Measurements from ENCODE around the gene MYMK.

Gene MYMK

DNA sequence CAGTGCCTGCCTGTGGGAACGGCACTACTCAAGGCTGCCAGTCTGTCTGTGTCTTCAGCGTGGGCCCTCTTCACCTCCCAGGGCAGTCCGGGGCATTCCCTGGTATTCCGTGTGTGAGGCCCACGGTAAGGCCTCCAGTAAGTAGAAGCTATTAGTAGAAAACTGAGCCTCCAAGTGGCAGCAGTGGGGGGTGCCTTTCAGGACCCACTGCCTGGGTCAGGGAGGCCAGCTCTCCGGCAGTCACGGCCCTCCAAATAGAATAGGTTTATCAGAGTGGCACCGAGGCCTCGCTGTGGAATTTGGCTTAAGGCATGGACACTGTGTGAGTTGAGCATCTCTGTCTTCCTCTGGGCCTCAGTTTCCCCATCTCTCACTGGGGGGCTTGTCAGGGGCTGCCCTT is 32.8 kb upstream of the MYMK start:
- DNase-seq: no peak

DNA sequence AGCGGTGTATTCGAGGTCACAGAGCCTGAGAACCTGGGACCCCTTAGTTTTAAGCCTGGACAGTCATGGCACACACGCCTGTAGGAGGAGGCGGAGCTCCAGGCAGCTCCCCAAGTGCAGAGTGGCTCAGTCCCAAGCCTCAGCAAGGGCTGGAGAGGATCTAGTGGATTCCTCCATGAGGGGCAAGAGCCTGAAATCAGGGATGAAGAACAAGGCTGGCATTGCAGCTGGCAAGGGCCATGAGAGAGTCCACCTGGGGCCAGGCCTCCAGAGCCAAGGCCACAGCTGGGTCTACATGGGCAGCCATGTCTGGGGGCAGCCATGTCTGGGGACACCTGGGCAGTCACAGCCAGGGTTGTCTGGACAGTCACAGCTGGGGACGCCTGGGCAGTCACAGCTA is 31.6 kb upstream of the MYMK start:
- DNase-seq: no peak

DNA sequence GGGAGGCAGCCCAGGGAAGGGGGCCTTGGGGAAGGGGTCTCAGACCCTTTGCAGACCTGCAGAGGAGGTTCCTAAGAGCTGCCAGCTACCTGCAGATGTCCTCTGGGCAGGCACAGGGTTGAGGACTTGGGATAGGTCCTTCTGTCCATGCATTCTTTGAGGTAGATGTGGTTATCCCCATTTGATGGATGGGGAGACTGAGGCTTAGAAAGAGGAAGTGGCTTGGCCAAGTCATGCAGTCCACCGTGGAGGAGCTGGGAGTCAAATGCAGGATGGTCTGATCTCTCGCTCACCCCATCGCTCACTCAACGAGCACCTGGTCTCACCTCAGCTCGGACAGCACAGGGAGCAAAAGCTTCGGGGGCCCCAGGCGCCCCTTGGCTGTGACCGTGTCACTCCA is 30.0 kb upstream of the MYMK start:
- no peak for DNase-seq

DNA sequence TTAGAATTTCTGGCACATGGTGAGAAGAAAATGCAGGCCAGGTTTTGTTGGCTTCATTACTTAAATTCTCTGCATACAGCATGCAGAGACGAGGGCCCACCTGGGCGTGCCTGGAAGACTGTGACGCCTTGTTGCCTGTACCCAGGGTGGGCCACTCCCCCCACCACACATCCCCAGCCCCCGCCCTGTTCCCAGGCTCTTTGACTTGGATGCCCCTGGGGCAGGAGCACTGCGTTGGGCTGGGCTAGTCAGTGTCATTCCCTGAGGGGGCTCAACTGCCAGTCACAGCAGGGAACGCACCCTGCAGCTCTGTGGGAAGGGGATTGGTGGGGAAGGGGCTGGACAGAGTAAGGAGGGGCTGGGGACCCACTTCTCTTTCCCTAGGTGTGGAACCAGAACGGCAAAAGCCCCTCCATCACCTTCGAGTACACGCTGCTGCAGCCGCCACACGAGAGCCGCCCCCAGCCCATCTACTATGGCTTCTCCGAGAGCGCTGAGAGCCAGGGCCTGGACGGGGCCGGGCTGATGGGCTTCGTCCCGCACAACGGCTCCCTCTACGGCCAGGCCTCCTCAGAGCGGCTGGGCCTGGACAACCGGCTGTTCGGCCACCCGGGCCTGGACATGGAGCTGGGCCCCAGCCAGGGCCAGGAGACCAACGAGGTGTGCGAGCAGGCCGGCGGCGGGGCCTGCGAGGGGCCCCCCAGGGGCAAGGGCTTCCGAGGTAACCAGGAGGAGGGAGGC is 29.4 kb upstream of the MYMK start:
- no peak for DNase-seq

DNA sequence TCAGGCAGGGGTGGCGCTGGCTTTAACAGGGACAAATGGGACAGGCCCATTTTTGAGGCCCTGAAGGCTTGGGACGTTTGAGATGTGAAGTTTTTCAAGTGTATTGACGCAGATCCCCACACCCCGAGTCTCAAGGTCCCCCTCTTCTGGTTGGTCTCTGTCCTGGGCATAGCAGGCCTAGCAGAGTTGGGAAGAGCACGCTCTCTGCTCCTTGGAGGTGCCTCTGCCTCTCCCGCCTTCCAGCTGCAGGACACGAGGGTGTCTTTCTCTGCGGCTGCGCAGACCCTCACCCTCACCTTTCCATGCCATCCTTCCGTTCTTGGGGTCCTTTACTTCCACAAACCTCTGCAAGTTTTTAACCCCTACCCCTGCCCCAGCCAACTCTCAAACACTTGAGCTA is 28.4 kb upstream of the MYMK start:
- no peak for DNase-seq

DNA sequence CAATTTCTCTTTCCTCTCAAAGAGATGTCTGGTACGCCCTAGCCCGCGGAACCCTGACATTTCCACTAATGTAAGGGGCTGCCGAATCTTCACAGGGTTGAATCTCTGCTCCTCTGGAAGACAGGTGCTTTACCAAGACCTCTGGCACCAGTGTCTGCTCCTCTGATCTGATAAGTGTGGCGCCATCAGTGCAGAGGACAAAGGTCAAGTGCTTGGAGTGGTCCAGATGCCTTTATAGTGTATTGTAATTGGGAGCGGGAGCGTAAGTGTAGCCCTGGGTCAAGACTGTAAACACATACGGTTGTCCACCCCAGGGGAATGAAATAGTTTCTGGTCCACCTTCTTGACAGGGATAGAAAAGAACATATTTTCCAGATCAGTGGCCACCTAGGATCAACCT is 27.5 kb upstream of the MYMK start:
- DNase-seq: no peak

DNA sequence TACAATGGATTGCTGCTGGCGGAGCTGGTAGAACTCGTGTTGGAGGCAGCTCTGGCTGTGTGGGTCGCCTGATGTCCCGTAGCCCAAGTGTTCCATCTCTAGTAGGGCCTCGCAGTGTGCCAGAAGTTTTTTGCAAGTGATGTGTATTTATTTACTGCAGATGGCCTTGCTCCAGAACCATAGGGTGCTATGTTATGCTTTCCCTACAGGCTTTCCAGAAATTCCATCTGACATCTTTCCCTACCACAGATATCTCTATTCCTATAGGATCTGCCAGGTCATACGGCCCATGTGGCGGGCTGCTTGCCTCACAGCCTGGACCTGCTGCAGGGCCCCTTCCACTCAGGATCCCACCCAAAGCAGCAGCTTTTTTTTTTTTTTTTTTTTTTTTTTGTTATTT is 26.7 kb upstream of the MYMK start:
- DNase-seq: no peak

DNA sequence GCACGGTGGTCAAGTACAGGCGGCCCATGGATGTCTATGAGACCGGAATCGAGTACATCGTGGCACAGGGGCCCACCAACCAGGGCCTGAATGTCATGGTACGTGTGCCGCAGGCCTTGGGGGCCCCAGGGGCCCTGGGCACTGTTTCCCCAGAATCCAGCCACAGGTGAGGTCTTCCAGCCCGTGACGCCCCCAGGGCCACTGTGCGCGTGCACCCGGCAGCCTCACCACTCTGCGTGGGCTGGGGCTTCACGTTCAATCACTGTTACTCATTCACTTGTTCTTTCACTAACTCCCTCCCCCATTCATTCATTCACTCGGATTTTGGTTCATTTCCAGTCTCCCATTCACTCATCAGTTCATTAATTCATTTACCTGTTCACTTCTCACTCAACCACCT is 22.4 kb upstream of the MYMK start:
- no peak for DNase-seq

DNA sequence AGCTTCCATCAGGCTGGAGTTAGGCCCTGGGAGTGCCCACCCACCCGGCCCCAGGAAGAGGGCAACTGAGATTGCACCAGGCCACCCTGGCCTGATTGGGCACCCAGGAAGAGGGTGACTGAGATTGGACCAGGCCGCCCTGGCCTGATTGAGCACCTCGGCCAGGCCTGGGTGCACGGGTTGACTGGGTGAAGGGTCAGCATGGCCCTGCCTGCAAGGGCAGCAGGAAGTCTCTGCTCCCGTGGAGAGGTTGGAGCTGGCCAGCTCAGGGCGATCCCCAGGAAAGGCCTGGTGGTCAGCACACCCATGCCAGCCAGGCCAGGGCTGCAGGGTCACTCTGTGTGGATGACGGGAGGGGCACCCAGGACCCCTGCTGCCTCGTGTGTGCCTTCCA is 21.5 kb upstream of the MYMK start:
- DNase-seq: no peak

DNA sequence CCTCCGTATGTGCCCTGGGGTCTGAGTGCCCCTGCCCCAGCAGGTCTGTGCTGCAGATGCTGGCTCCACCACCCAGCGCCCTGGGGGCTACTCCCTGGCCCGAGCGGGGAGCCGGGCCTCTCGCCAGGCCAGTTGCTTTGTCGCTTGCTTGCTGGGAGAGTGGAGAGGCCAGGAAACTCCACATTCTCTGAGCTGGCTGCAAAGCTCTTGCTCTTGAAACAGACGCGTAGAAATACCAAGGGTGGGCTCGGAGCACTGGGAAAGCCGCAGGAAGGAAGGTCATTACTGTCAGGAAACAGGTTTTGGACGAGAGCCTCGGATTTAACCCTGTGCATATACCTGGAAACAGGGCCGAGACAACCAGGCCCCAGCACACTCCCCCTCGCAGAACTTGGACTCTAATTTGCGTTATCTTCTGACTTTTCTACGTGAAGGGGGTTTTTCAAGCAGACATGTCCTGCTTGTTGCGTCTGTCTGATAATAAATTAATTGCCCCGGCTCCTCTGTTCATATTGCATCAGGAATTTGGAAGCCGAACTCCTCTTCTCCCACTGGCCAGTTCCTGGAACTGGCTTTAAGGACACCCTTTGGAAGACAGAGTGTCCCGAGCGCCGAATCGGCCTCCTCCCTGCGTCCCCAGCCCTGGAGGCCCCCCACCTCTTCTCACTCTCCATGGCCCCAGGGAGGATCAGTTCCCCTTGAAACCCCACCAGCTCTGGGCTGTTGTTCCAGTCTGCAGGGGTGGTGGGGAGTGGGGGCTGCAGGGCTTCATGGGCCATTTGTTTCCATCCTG is 20.9 kb upstream of the MYMK start:
- no peak for DNase-seq

DNA sequence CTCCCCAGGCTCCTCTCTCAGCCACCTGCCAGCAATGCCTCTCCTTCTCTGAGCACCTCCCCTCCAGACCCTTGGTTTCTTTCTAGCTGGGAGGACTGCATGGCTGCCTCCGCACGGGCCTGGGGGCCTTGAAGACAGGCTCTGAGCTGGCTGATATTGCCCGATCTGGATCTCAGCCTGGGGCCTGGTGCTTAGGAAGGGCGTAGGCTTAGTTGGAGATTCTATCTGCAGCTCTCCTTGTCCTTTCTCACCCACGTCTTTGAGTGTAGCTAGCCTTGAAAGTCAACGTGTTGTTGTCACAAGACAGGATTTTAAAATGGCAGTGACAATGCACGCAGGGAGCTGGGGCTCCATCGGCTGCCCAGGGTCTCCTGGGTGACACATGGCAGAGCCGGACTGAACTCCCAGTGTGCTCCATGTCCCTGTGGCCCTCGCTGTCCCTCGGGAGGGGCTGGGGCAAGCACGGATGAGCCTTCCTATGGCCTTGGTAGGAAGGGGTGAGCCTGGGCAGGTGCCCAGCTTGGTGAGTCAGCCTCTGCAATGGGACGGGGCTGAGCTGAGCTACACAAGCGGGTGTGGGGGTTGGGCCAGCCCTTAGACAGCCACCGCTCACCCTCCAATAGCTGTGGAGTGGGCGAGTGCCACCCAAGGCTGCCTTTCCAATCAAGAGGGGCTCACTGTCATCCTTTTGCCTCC is 19.2 kb upstream of the MYMK start:
- DNase-seq: peak; percentile 46

DNA sequence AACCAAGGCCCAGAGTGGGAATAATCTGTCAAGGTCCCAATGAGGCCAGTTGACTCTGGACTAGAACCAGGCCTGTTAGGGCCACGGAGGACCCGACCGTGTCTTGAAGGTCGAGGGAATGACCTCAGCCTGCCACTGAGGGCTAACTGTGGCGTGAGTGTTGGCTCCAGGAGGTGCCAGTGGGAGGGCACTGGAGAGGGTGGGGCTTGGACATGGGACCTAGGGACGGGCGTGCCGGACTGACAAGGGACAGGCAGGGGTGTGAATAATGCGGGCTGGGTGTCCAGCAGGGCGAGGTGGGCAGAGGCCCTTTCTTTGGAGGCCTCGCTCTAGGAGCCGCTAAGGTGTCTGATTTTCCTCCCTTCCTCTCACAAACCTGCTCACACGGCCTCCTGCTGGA is 17.2 kb upstream of the MYMK start:
- DNase-seq: no peak

DNA sequence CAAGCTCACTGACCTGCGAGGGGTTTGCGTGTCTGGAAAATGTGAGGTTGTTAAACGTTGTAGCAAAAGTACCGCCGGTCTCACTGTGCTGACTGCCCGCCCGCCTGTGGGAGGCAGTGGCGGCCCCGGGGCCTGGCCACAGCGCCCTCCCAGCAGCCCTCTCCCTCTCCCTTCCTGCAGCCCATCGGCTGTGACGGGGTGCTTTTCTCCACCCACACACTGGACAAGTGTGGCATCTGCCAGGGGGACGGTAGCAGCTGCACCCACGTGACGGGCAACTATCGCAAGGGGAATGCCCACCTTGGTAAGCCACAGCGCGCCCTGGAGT is 15.9 kb upstream of the MYMK start:
- DNase-seq: no peak

DNA sequence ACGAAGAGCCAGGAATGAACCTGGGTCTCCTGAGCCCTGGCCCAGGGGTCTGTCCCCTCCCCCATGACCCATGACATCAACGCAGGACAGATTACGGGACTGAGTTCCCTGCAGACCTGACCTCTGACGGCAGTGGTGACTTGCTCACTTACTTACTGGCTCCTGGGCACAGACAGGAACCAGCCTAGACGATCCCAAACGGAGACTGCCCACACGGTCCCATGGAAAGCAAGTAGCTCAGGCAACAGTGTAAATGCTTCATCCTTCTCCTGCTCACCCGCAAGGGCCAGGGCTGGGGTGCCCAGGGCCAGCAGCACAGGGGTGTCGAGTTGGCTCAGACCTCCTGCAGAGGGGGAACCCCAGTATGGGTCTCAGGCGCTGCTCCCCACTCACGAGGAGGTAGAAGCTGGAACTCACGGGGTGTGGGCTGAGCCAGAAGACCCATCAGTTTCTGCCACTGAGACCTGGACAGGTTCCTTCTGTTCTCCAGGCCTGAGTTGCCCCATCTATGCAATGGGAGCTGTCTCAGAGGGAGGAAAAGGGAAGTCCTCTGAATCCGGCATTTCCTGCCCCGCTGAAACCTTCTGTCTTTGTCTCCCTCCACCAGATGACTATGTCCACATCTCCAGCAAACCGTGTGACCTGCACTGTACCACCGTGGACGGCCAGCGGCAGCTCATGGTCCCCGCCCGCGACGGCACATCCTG is 15.4 kb upstream of the MYMK start:
- DNase-seq: peak; percentile 48

DNA sequence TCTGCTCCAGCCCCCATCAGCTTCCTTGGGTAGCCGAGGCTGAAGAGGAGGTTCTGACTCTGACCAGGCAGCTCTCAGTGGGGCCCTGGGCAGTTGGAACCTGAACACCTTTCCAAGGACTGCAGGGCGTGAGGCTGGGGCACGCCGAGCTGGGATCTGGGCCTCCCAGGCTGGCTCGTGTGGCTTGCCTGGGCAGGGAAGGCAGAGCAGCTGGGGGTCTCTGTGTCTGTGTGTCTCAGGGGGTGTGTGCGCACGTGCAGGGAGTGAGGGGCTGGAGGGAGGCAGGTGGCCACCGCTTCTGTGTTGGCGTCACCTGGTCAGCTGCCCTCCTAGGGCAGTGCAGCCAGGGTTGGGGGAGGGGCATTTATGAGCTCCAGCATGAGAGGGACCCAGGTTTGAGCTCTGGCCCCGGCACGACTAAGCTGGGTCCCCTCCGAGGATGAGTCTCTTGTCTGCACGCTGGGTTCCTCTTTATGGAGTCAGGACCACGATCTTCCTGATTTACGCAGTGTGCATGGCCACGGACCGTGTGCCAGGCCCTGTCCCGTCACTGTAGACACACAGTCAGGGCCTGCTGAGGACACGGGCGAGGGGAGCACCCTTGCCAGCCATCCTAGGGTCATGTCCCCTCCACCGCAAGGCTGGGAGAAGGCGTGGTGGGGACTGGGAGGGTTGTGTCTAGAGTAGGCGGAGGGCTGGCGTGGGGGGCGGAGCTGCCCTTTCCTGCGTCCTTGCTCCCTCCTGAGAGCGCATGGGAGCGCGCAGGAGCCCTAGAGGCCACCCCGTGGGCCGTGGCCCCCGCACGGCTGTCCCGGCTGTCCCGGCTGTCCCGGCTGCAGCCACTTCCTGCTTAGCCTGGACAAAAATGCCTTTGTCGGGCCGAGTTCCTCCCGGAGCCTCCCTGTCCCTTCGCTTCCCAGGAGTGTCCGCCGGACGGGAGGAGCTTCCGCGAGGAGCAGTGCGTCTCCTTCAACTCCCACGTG is 14.4 kb upstream of the MYMK start:
- DNase-seq: peak; percentile 53

DNA sequence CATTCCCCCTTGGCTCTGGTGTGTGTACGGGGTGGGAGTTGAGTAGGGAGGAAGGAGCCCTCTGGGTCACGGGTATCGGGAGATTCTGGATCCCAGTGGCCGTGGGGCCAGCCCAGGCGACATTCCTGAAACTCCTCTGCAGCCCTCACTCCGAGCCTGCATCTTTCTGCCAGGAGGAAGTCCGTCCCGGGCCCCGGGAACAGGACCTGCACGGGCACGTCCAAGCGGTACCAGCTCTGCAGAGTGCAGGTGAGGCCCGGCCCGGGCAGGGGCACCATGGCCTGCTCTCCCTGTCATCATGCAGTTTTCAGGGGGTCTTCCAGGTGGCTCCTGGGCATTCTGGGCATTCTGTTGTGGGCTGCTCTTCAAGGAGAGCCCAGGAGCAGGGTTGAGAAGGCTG is 13.4 kb upstream of the MYMK start:
- DNase-seq: no peak

DNA sequence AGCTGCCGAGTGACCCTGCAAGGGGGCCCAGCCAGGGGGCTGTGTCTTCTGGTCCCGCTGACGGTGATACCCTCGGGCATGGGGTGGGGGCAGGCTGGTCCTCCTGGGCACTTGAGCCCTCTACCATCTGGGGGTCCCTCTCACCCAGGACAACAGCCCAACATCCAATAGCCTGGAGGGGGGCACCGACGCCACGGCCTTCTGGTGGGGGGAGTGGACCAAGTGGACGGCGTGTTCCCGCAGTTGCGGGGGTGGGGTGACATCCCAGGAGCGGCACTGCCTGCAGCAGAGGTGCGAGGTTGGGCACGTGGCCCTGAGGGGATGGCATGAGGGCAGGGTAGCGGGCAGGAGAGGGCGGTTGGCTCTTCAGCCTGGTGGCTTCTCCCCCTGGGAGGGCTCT is 12.5 kb upstream of the MYMK start:
- DNase-seq: no peak

DNA sequence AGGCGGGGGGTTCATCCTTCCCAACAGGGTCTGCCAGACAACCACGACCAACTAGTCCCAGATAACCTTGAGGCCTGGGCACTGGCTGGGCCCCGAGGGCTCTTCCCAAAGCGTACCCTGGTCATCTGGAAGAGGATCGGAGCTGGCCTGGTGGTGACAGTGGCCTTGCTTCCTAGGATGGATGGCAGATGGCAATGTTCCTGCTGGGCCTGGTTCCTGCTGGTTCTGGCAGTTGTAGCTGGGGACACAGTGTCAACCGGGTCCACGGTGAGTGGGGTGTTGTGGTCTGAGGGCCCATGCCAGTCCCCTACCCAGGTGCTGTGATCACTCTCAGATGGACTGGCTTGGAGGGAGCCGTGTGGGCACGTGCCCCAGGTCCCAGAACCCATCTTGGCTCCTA is 11.8 kb upstream of the MYMK start:
- DNase-seq: no peak

DNA sequence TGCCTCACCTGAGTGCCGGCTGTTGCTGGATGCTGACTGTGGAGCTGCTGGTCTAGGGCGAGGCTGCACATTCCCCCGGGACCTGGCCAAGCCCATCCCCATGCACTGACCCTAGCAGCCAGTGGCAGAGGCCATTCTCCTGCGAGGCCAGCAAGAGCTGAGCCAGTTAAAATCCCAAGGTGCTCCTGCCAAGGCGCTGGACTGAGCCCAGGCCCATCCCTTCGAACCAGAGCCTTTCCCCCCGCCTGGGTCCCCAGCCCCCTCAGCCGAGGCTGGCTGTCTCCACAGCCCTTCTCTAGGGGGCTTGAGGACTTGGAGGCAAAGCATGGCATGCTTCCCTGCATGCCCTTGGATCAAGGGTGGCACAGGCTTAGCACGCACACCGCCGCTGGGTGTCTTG is 11.3 kb upstream of the MYMK start:
- DNase-seq: no peak

DNA sequence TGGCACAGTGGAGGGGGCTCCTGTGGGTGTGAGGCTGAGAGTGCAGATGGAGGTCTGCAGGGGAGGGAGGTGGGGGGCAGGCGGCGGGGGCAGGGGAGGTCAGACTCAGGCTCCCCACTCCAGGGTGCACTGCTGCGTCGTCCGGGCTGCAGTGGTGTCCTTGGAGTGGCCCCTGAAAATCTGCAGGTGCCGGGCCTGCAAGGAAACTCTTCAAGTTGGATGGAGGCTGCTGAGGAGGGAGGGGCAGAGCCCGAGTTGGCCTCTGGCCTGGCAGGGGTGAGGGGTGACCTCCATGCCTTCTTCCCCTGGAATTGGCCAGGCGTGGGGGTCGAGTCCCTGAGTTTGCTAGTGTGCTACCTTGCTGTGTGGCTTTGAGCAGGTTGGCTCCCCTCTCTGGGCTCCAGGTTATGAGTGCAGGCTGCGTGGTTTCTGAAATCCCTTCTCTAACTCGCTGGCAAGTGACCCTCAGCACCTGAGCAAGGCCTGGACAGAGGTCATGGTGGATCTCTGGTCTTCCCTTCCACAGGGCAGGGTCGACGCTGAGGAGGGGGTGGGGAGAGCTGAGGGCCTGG is 10.6 kb upstream of the MYMK start:
- no peak for DNase-seq

DNA sequence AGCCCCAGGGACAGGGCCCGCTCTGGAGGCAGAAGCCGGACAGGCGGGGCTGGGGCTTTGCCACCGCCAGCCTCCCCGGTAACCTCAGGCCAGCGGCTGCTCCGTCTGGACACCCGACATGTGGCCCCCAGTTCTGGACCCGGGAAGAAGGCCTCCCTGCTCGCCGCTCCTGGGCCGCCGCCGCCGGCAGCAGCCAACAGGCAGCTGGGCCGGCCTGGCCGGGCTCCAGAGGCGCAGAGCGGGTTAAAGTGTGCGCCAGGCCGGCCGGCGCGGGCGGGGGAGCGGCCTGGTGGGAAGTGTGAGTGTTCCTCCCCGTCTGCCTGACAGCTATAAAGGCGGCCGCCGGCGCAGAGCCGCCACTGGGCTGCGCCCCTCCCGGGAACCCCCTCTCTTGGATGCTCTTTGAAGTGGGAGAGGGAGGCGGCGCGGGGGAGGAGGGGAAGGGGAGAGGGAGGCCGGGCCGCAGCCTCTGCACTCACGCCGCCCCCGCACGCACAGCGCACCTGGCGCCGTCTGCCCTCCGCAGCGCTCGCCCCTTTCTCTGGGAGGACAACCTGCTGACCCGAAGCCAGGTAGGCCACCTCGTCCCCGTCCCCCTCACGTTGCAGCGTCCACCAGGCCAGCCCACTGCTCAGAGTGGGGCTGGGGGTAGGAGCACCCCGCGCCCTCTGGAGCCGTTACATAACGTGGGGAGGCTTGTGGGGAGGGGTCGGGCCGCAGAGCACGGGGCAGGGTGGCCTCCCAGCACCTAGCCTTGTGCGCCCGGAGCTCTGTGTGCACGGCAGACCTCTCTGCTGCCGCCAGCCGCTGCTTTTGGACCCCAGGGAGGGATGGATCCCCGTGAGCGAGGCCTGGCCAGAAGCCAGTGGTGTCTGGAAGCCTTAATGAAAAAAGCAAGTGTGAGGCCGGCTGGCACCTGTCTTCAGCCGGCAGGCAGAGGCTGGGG is 9.9 kb upstream of the MYMK start, which contains the start of gene ADAMTSL2:
TSS of gene ADAMTSL2 (plus strand) at position 359 of the 946 bp plus-strand sequence. CDS start 2,009 bp downstream, outside the sequence.
- peak; percentile 67 for DNase-seq

Data from hematopoietic multipotent progenitor cell treated with erythropoietin and hydrocortisone succinate and interleukin-3 and kit ligand, for 6 days (in vitro differentiated cells).